Kidney epithelial cell (primary cell): ENCODE measurements around the gene GRIK4. TPM values are rescaled to one million over a fixed set of nuclear protein-coding genes. Genes with fewer than 3 reads are reported as not detected.

ENCODE experiments used
- DNase-seq: peaks from one replicate; pipeline ENCODE4 v3.0.0-alpha.2; 2010; ENCODE audit warnings: low read depth
- H3K27me3 ChIP-seq: 2 replicates; pipeline ENCODE4 v1.6.0; 2011; ENCODE audit warnings: low read length; ENCODE audit not compliant: control insufficient read depth, insufficient read depth
- H3K36me3 ChIP-seq: 2 replicates; pipeline ENCODE4 v1.5.1; 2011; ENCODE audit warnings: low read length; ENCODE audit not compliant: control insufficient read depth, insufficient read depth
- H3K4me3 ChIP-seq: 2 replicates; pipeline ENCODE4 v1.5.1; 2011; ENCODE audit warnings: low read depth, mild to moderate bottlenecking, control low read depth, low read length
- CTCF ChIP-seq: IDR thresholded peaks from 2 replicates; pipeline ENCODE4 v1.5.1; 2011; ENCODE audit warnings: mild to moderate bottlenecking, moderate library complexity, low read length, control low read depth, inconsistent platforms; ENCODE audit not compliant: insufficient read depth, poor library complexity, severe bottlenecking
- total RNA-seq: library from RNA; depleted of rRNA; stranded (reverse); fragments of >200 nt; gene quantifications from 2 replicates; pipeline ENCODE4 v1.2.3, GENCODE V29; 2015

Gene GRIK4
- total RNA-seq, 1 donor from 2014 or later: 0.17 TPM

- H3K4me3 ChIP-seq: no peak overlapping the region
- peaks cover 12% of the 10 kb centered on the region for H3K27me3 ChIP-seq
- no peak for TF ChIP-seq CTCF
- H3K36me3 ChIP-seq: no peaks in the 10 kb centered on the region
- no peak for DNase-seq
Measured at GRCh38 chr11:120643284-120643683, 131.7 kb downstream of the GRIK4 start.

- peaks cover 18% of the 10 kb centered on the region for H3K27me3 ChIP-seq
- peak; percentile 28 for DNase-seq
Measured at GRCh38 chr11:120645639-120646038, 134.1 kb downstream of the GRIK4 start.

GRCh38 chr11:120646206-120646605, 134.7 kb downstream of the GRIK4 start:
- no peak for TF ChIP-seq CTCF
- Histone ChIP-seq H3K36me3 (no peaks in the 10 kb centered on the region), H3K4me3 (no peak overlapping the region), H3K27me3 (peaks cover 18% of the 10 kb centered on the region)
- no peak for DNase-seq

More at GRCh38 chr11:120645639-120646038, 134.1 kb downstream of the GRIK4 start:
- Histone ChIP-seq H3K4me3 (no peak overlapping the region), H3K36me3 (no peaks in the 10 kb centered on the region)
- TF ChIP-seq CTCF: no peak

- Histone ChIP-seq H3K27me3 (peaks cover 18% of the 10 kb centered on the region), H3K4me3 (no peak overlapping the region), H3K36me3 (no peaks in the 10 kb centered on the region)
- TF ChIP-seq CTCF: no peak
- no peak for DNase-seq
Measured at GRCh38 chr11:120647681-120648080, 136.1 kb downstream of the GRIK4 start.

GRCh38 chr11:120648771-120649170, 137.2 kb downstream of the GRIK4 start:
- DNase-seq: no peak
- TF ChIP-seq CTCF: no peak
- no peaks in the 10 kb centered on the region for H3K36me3 ChIP-seq
- no peak overlapping the region for H3K4me3 ChIP-seq
- H3K27me3 ChIP-seq: peaks cover 18% of the 10 kb centered on the region

DNA sequence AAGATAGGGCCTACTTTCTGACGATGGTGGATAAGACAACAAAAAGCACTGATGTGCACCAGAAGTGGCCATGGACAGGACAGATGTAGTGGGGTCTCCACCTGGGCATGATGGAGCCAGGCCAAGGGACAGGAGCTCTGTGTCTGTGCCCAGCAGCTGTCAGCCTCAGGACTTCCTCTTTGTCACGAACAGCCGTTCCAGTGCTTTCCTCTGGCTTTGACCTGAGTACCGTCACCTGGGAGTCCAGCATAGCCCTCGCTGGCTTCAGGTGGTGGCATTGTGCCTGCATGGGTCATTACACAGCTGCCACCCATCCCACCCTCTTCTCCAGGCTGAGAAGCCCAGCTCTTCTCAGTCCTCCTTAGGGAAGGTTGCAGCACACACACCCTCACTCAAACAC, 137.8 kb downstream of the GRIK4 start:
- no peaks in the 10 kb centered on the region for H3K36me3 ChIP-seq
- H3K4me3 ChIP-seq: no peak overlapping the region
- TF ChIP-seq CTCF: no peak
- peaks cover 18% of the 10 kb centered on the region for H3K27me3 ChIP-seq
- DNase-seq: no peak
